ENCODE data around the gene FNDC1. TPM values are rescaled to one million over a fixed set of nuclear protein-coding genes. Genes with fewer than 3 reads are reported as not detected.

Gene FNDC1
- total and polyA plus RNA-seq, 3 donors from 2014 or later, result 0.87 to 4.9 (median 1.7) TPM

- no peak for TF ChIP-seq CTCF (IDR thresholded peaks at IDR 0.05)
- no peak for TF ChIP-seq POLR2A (IDR thresholded peaks at IDR 0.05)
- 54 to 55% methylated on average over 1 of the region's 1 CpG for WGBS, 2 donors
Measured at GRCh38 chr6:159152041-159152440, 17.2 kb upstream of the FNDC1 start.

GRCh38 chr6:159152782-159153181, 16.4 kb upstream of the FNDC1 start:
- H3K27me3 ChIP-seq, result no peaks in the 10 kb centered on the region
- no peak for DNase-seq
- no peaks in the 10 kb centered on the region for H3K4me1 ChIP-seq
- H3K36me3 ChIP-seq (ENCODE audit: low read depth, missing control alignments), result no peaks in the 10 kb centered on the region
- H3K9me3 ChIP-seq, result no peaks in the 10 kb centered on the region
- no peak overlapping the region for H3K27ac ChIP-seq
- H3K4me3 ChIP-seq, result no peak overlapping the region
- intact Hi-C loops (cut with DNase I; ENCODE audit: low total_unique reads), result no loop called here
- WGBS, 2 donors, result 58 to 65% methylated on average over 2 of the region's 2 CpGs
- no peak for TF ChIP-seq POLR2A (IDR thresholded peaks at IDR 0.05)
- TF ChIP-seq CTCF (IDR thresholded peaks at IDR 0.05), result no peak

More at GRCh38 chr6:159152041-159152440, 17.2 kb upstream of the FNDC1 start:
- H3K4me1 ChIP-seq, result no peaks in the 10 kb centered on the region
- no peaks in the 10 kb centered on the region for H3K9me3 ChIP-seq
- intact Hi-C loops (cut with DNase I; ENCODE audit: low total_unique reads), result no loop called here
- H3K36me3 ChIP-seq (ENCODE audit: low read depth, missing control alignments), result no peaks in the 10 kb centered on the region
- no peaks in the 10 kb centered on the region for H3K27me3 ChIP-seq
- no peak for DNase-seq
- no peak overlapping the region for H3K27ac ChIP-seq
- no peak overlapping the region for H3K4me3 ChIP-seq

GRCh38 chr6:159155679-159156078, 13.5 kb upstream of the FNDC1 start:
- WGBS, 2 donors, result 72 to 74% methylated on average over 2 of the region's 2 CpGs
- Histone ChIP-seq H3K4me1 (no peaks in the 10 kb centered on the region), H3K27ac (no peak overlapping the region), H3K36me3 (ENCODE audit: low read depth, missing control alignments) (no peaks in the 10 kb centered on the region), H3K9me3 (no peaks in the 10 kb centered on the region), H3K27me3 (no peaks in the 10 kb centered on the region), H3K4me3 (no peak overlapping the region)
- intact Hi-C loops (cut with DNase I; ENCODE audit: low total_unique reads), result no loop called here
- TF ChIP-seq POLR2A (IDR thresholded peaks at IDR 0.05) (no peak), CTCF (IDR thresholded peaks at IDR 0.05) (no peak)
- DNase-seq, result no peak

GRCh38 chr6:159156089-159156488, 13.1 kb upstream of the FNDC1 start:
- intact Hi-C loops (cut with DNase I; ENCODE audit: low total_unique reads), result no loop called here
- no peaks in the 10 kb centered on the region for H3K4me1 ChIP-seq
- TF ChIP-seq POLR2A (IDR thresholded peaks at IDR 0.05) (no peak), CTCF (IDR thresholded peaks at IDR 0.05) (no peak)
- no peaks in the 10 kb centered on the region for H3K36me3 ChIP-seq (ENCODE audit: low read depth, missing control alignments)
- DNase-seq, result no peak
- H3K27ac ChIP-seq, result no peak overlapping the region
- 48 to 50% methylated on average over 1 of the region's 1 CpG for WGBS, 2 donors
- no peak overlapping the region for H3K4me3 ChIP-seq
- no peaks in the 10 kb centered on the region for H3K27me3 ChIP-seq
- no peaks in the 10 kb centered on the region for H3K9me3 ChIP-seq

- Histone ChIP-seq H3K4me1 (no peaks in the 10 kb centered on the region), H3K9me3 (no peaks in the 10 kb centered on the region), H3K4me3 (no peak overlapping the region), H3K36me3 (ENCODE audit: low read depth, missing control alignments) (no peaks in the 10 kb centered on the region), H3K27ac (no peak overlapping the region), H3K27me3 (no peaks in the 10 kb centered on the region)
- WGBS, 2 donors, result 66 to 68% methylated on average over 2 of the region's 2 CpGs
- TF ChIP-seq CTCF (IDR thresholded peaks at IDR 0.05) (no peak), POLR2A (IDR thresholded peaks at IDR 0.05) (no peak)
- intact Hi-C loops (cut with DNase I; ENCODE audit: low total_unique reads), result no loop called here
- DNase-seq, result no peak
Measured at GRCh38 chr6:159157431-159157830, 11.8 kb upstream of the FNDC1 start.
